ENCODE results near the gene NSD1. TPM values are rescaled to one million over a fixed set of nuclear protein-coding genes. Genes with fewer than 3 reads are reported as not detected.
"Not testable (repeated sequence)": the region's sequence is repeated elsewhere in the genome, so short reads cannot be mapped to it uniquely, and the experiment has no call there.

NSD1 gene
- total and polyA plus RNA-seq, 9 of the 15 experiments (the other 6 are each of a cell fraction or from before 2014, with no cell fraction given) = 3.8 to 51.0 (median 24.7) TPM

DNA sequence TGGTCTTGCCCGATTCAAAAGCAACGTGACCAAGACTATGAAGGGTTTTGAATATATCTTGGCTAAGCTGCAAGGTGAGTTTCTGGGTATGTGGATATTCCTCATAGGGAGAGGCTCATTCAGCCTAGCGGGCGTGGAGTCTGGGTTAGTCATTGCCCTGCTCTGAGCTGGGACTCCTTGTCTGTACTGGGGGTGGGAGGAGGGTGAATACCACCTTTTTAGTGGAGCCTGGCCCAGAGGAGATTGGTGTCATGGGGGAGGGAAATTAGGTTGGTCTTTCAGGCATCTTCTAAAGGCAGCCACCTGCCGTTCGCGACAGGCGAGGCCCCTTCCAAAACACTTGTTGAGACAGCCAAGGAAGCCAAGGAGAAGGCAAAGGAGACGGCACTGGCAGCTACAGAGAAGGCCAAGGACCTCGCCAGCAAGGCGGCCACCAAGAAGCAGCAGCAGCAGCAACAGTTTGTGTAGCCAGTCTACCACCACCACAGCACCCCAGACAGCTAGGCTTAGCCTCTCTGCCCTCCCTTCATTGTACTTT lies 172.6 kb downstream of the NSD1 start:
- in situ Hi-C loops (cut with MboI); FAIRE-seq; CTCF ChIA-PET (ENCODE audit: low intra/inter-chr PET ratio); H3K4me2 ChIP-seq (ENCODE audit: insufficient read depth, low read length); H3K9me3 ChIP-seq (replicated peaks; ENCODE audit: control insufficient read depth, insufficient read depth, low read depth, low read length); H3K9me1 ChIP-seq (ENCODE audit: control insufficient read depth, insufficient read depth, low read length); intact Hi-C loops (cut with micrococcal nuclease); H3K9ac ChIP-seq (ENCODE audit: insufficient read depth in 1 of 2, low read depth in 2 of 2, low read length in 2 of 2); H3K4me3 ChIP-seq; H2AFZ ChIP-seq (ENCODE audit: low read depth, low read length); H3K27ac ChIP-seq (ENCODE audit: extremely low read depth, low read depth, low read length); DNase-seq (ENCODE audit: extremely low read depth in 1 of 4, low spot score in 3 of 4); H3K27me3 ChIP-seq (ENCODE audit: control insufficient read depth in 2 of 2, insufficient read depth in 2 of 2, low read length in 2 of 2); H4K20me1 ChIP-seq (replicated peaks; ENCODE audit: control insufficient read depth, insufficient read depth, low read length); ATAC-seq; BruUV-seq (replicated peaks): not testable (repeated sequence)
- H3K79me2 ChIP-seq (ENCODE audit: control insufficient read depth, insufficient read depth, low read length) = peaks cover 54% of the 10 kb centered on the region
- POLR2A ChIA-PET = interaction anchor here (1.0 to 1.4 kb wide), 3 partner anchors 8 to 121 kb away, joined by 3 to 5 read pairs (median 4); partner anchors contain the start of gene LMAN2
- whole genome bisulfite sequencing (ENCODE audit: insufficient coverage, low coverage, missing lambda C conversion rate) = 94% methylated on average over 11 of the region's 11 CpGs
- peak; percentile 58 for TF ChIP-seq RBFOX2 (IDR thresholded peaks at IDR 0.05; ENCODE audit: low read depth, low read length)
- H3K4me1 ChIP-seq (replicated peaks in 1 of 2; ENCODE audit: control insufficient read depth in 2 of 2, insufficient read depth in 2 of 2, low read length in 2 of 2) = peaks cover 33 to 60% of the 10 kb centered on the region in 2 experiments; a peak in 4 of 5 replicates
- peaks cover 46% of the 10 kb centered on the region for H3K36me3 ChIP-seq (ENCODE audit: control insufficient read depth, insufficient read depth, low read length)

- Histone ChIP-seq H4K20me1 (replicated peaks; ENCODE audit: control insufficient read depth, insufficient read depth, low read length) (peaks cover 4% of the 10 kb centered on the region), H3K79me2 (ENCODE audit: control insufficient read depth, insufficient read depth, low read length) (peaks cover 53% of the 10 kb centered on the region), H3K9me1 (ENCODE audit: control insufficient read depth, insufficient read depth, low read length) (no peaks in the 10 kb centered on the region), H3K4me2 (ENCODE audit: insufficient read depth, low read length) (no peak overlapping the region), H3K9ac (ENCODE audit: insufficient read depth in 1 of 2, low read depth in 2 of 2, low read length in 2 of 2) (peak overlapping the region in 1 of 2 experiments; percentile 40; a peak in 2 of 4 replicates), H2AFZ (ENCODE audit: low read depth, low read length) (no peak overlapping the region), H3K27me3 (ENCODE audit: control insufficient read depth in 2 of 2, insufficient read depth in 2 of 2, low read length in 2 of 2) (no peaks in the 10 kb centered on the region), H3K36me3 (ENCODE audit: control insufficient read depth, insufficient read depth, low read length) (peaks cover 39% of the 10 kb centered on the region), H3K27ac (ENCODE audit: extremely low read depth, low read depth, low read length) (no peak overlapping the region), H3K9me3 (replicated peaks; ENCODE audit: control insufficient read depth, insufficient read depth, low read depth, low read length) (no peaks in the 10 kb centered on the region), H3K4me3 (no peak overlapping the region), H3K4me1 (replicated peaks in 1 of 2; ENCODE audit: control insufficient read depth in 2 of 2, insufficient read depth in 2 of 2, low read length in 2 of 2) (peaks cover 26 to 62% of the 10 kb centered on the region in 2 experiments; a peak in 4 of 5 replicates)
- POLR2A ChIA-PET = interaction anchor here (0.6 to 1.8 kb wide), 5 partner anchors 9 to 120 kb away, joined by 3 to 6 read pairs (median 4); partner anchors contain the start of gene LMAN2
- 82% methylated on average over 14 of the region's 15 CpGs for WGBS (ENCODE audit: insufficient coverage, low coverage, missing lambda C conversion rate)
- DNase-seq (ENCODE audit: extremely low read depth in 1 of 4, low spot score in 3 of 4) = peak in 1 of 4 experiments; percentile 39
- FAIRE-seq = no peak
- no peak for ATAC-seq
- CTCF ChIA-PET (ENCODE audit: low intra/inter-chr PET ratio) = no interaction called here
- in situ Hi-C loops (cut with MboI) (no loop called here), intact Hi-C loops (cut with micrococcal nuclease) (no loop called here)
- BruUV-seq (replicated peaks) = no TSS peak
- TF ChIP-seq HDAC3 (IDR thresholded peaks at IDR 0.05; ENCODE audit: borderline replicate concordance, partially characterized antibody) (no peak), FOSL1 (tag; conservative IDR thresholded peaks at IDR 0.05) (no peak), PRDM10 (IDR thresholded peaks at IDR 0.05; ENCODE audit: partially characterized antibody) (no peak), HNRNPUL1 (IDR thresholded peaks at IDR 0.05; ENCODE audit: low read length) (no peak), ID3 (CRISPR knock-in tag; IDR thresholded peaks at IDR 0.05) (no peak), ID3 (tag; IDR thresholded peaks at IDR 0.05) (no peak), FUS (optimal IDR thresholded peaks at IDR 0.05; ENCODE audit: low read depth, low read length) (no peak), CBFB (CRISPR knock-in tag; IDR thresholded peaks at IDR 0.05) (no peak)
Observed at GRCh38 chr5:177306674-177307543, 173.3 kb downstream of the NSD1 start.

Measured in K562 (cell line).